Naive B cell (primary cell): ENCODE data around the gene CCSER2. TPM values are rescaled to one million over a fixed set of nuclear protein-coding genes. Genes with fewer than 3 reads are reported as not detected.
A peak's percentile ranks its signal among the peaks of the same experiment; 100 is the strongest.

ENCODE experiments used
- ATAC-seq, 2 donors: fragments of 150-1000 bp; cut with Tn5 transposase; 2 replicates each; pipeline ENCODE4 v1.10.0; 2021; ENCODE audit warnings: low read depth in 2 of 2, mild to moderate bottlenecking in 2 of 2, moderate library complexity in 2 of 2
- DNase-seq: peaks from one replicate; pipeline ENCODE4 v3.0.0; 2022
- H3K27ac Mint-ChIP-seq, 6 donors: one replicate each; pipeline ENCODE4 v1.8.0; 2020 to 2022; ENCODE audit warnings: mild to moderate bottlenecking in 6 of 6, mixed read lengths in 6 of 6, moderate library complexity in 5 of 6, inconsistent platforms in 2 of 6
- H3K27me3 Mint-ChIP-seq, 3 donors: one replicate each; pipeline ENCODE4 v1.8.0; 2021 to 2022; ENCODE audit warnings: mixed read lengths in 3 of 3, mild to moderate bottlenecking in 1 of 3
- H3K36me3 Mint-ChIP-seq, 2 donors: one replicate each; pipeline ENCODE4 v1.8.0; 2020 to 2022; ENCODE audit warnings: mixed read lengths in 2 of 2, inconsistent platforms in 1 of 2, mild to moderate bottlenecking in 1 of 2
- H3K4me1 Mint-ChIP-seq, 3 donors: one replicate each; pipeline ENCODE4 v1.8.0; 2020 to 2022; ENCODE audit warnings: mixed read lengths in 3 of 3, inconsistent platforms in 1 of 3, mild to moderate bottlenecking in 1 of 3, moderate library complexity in 1 of 3
- H3K4me3 Mint-ChIP-seq, 8 donors: one replicate each; pipeline ENCODE4 v1.8.0; 2020 to 2022; ENCODE audit warnings: mild to moderate bottlenecking in 8 of 8, mixed read lengths in 8 of 8, moderate library complexity in 8 of 8, inconsistent platforms in 2 of 8
- H3K9me3 Mint-ChIP-seq, 7 donors: one replicate each; pipeline ENCODE4 v1.8.0; 2020 to 2022; ENCODE audit warnings: mixed read lengths in 7 of 7, mild to moderate bottlenecking in 5 of 7, inconsistent platforms in 2 of 7, moderate library complexity in 1 of 7
- polyA plus RNA-seq, 6 donors: library from polyadenylated mRNA; unstranded; fragments of 300-500 nt; fragmentation: Illumina TruSeq; gene quantifications; one replicate each; pipeline ENCODE4 v1.2.3, GENCODE V29; 2021; ENCODE audit warnings: low read depth in 6 of 6

CCSER2 gene
- polyA plus RNA-seq, 6 donors from 2014 or later: 19.4 to 45.1 (median 33.6) TPM

GRCh38 chr10:84548869-84549268 lies 220.5 kb downstream of the CCSER2 start:
- no peaks in the 10 kb centered on the region for H3K36me3 Mint-ChIP-seq
- H3K4me3 Mint-ChIP-seq: no peak overlapping the region
- no peaks in the 10 kb centered on the region for H3K9me3 Mint-ChIP-seq
- ATAC-seq: no peak
- H3K27me3 Mint-ChIP-seq: peaks cover 15 to 52% (median 16%) of the 10 kb centered on the region in 3 donors
- H3K4me1 Mint-ChIP-seq: no peaks in the 10 kb centered on the region
- no peak for DNase-seq
- H3K27ac Mint-ChIP-seq: no peak overlapping the region

- ATAC-seq (no peak), DNase-seq (no peak)
- peaks cover 8 to 45% (median 16%) of the 10 kb centered on the region in 3 donors for H3K27me3 Mint-ChIP-seq
- H3K36me3 Mint-ChIP-seq: no peaks in the 10 kb centered on the region
- no peak overlapping the region for H3K4me3 Mint-ChIP-seq
- no peaks in the 10 kb centered on the region for H3K9me3 Mint-ChIP-seq
- H3K4me1 Mint-ChIP-seq: no peaks in the 10 kb centered on the region
- no peak overlapping the region for H3K27ac Mint-ChIP-seq
These were observed 221.2 kb downstream of the CCSER2 start for GRCh38 chr10:84549368-84550165.

- ATAC-seq (no peak), DNase-seq (no peak)
- Mint-ChIP-seq H3K36me3 (no peaks in the 10 kb centered on the region), H3K9me3 (no peaks in the 10 kb centered on the region), H3K27me3 (peaks cover 7 to 45% (median 11%) of the 10 kb centered on the region in 3 donors), H3K4me3 (no peak overlapping the region), H3K27ac (no peak overlapping the region), H3K4me1 (no peaks in the 10 kb centered on the region)
These were observed 222.5 kb downstream of the CCSER2 start for GRCh38 chr10:84550756-84551436.

GRCh38 chr10:84551437-84552120 lies 223.2 kb downstream of the CCSER2 start:
- peaks cover 7 to 45% (median 11%) of the 10 kb centered on the region in 3 donors for H3K27me3 Mint-ChIP-seq
- no peaks in the 10 kb centered on the region for H3K9me3 Mint-ChIP-seq
- ATAC-seq (no peak), DNase-seq (no peak)
- no peak overlapping the region for H3K4me3 Mint-ChIP-seq
- H3K27ac Mint-ChIP-seq: no peak overlapping the region
- no peaks in the 10 kb centered on the region for H3K36me3 Mint-ChIP-seq
- no peaks in the 10 kb centered on the region for H3K4me1 Mint-ChIP-seq

GRCh38 chr10:84552478-84552877 lies 224.1 kb downstream of the CCSER2 start:
- H3K27ac Mint-ChIP-seq: no peak overlapping the region

GRCh38 chr10:84562592-84562991 lies 234.2 kb downstream of the CCSER2 start:
- Mint-ChIP-seq H3K27me3 (peaks cover 23 to 41% (median 31%) of the 10 kb centered on the region in 3 donors), H3K36me3 (no peaks in the 10 kb centered on the region), H3K9me3 (peaks cover 0 to 2% (median 0%) of the 10 kb centered on the region in 7 donors), H3K4me3 (no peak overlapping the region), H3K4me1 (peaks cover 0 to 13% (median 4%) of the 10 kb centered on the region in 3 donors), H3K27ac (no peak overlapping the region)
- DNase-seq (no peak), ATAC-seq (no peak)

More at GRCh38 chr10:84552478-84552877, 224.1 kb downstream of the CCSER2 start:
- DNase-seq (no peak), ATAC-seq (no peak)
- Mint-ChIP-seq H3K36me3 (no peaks in the 10 kb centered on the region), H3K4me3 (no peak overlapping the region), H3K4me1 (no peaks in the 10 kb centered on the region), H3K9me3 (no peaks in the 10 kb centered on the region), H3K27me3 (peaks cover 7 to 45% (median 12%) of the 10 kb centered on the region in 3 donors)

GRCh38 chr10:84563355-84563754 lies 235.0 kb downstream of the CCSER2 start:
- H3K36me3 Mint-ChIP-seq: no peaks in the 10 kb centered on the region
- no peak for ATAC-seq
- H3K4me3 Mint-ChIP-seq: no peak overlapping the region
- peaks cover 23 to 47% (median 39%) of the 10 kb centered on the region in 3 donors for H3K27me3 Mint-ChIP-seq
- peaks cover 0 to 13% (median 4%) of the 10 kb centered on the region in 3 donors for H3K4me1 Mint-ChIP-seq
- H3K27ac Mint-ChIP-seq: no peak overlapping the region
- no peak for DNase-seq
- peaks cover 0 to 2% (median 0%) of the 10 kb centered on the region in 7 donors for H3K9me3 Mint-ChIP-seq

GRCh38 chr10:84563868-84564267 lies 235.5 kb downstream of the CCSER2 start:
- DNase-seq (no peak), ATAC-seq (peak in 1 of 2 donors; percentile 30)
- Mint-ChIP-seq H3K27ac (no peak overlapping the region), H3K27me3 (peaks cover 28 to 51% (median 44%) of the 10 kb centered on the region in 3 donors), H3K36me3 (no peaks in the 10 kb centered on the region), H3K4me3 (no peak overlapping the region), H3K9me3 (peaks cover 0 to 2% (median 0%) of the 10 kb centered on the region in 7 donors), H3K4me1 (peaks cover 0 to 13% (median 4%) of the 10 kb centered on the region in 3 donors)

- no peak overlapping the region for H3K4me3 Mint-ChIP-seq
- H3K27ac Mint-ChIP-seq: no peak overlapping the region
- peaks cover 4 to 7% of the 10 kb centered on the region in 2 donors for H3K36me3 Mint-ChIP-seq
- no peak for ATAC-seq
- H3K9me3 Mint-ChIP-seq: peaks cover 0 to 5% (median 2%) of the 10 kb centered on the region in 7 donors
- H3K4me1 Mint-ChIP-seq: peaks cover 0 to 13% (median 4%) of the 10 kb centered on the region in 3 donors
- peaks cover 32 to 51% (median 46%) of the 10 kb centered on the region in 3 donors for H3K27me3 Mint-ChIP-seq
- no peak for DNase-seq
These were observed 237.6 kb downstream of the CCSER2 start for GRCh38 chr10:84565881-84566582.

- H3K27ac Mint-ChIP-seq: no peak overlapping the region
- H3K4me1 Mint-ChIP-seq: peaks cover 0 to 13% (median 4%) of the 10 kb centered on the region in 3 donors
- peaks cover 4 to 7% of the 10 kb centered on the region in 2 donors for H3K36me3 Mint-ChIP-seq
- peaks cover 32 to 51% (median 46%) of the 10 kb centered on the region in 3 donors for H3K27me3 Mint-ChIP-seq
- peaks cover under 1 to 5% (median 2%) of the 10 kb centered on the region in 7 donors for H3K9me3 Mint-ChIP-seq
- DNase-seq (no peak), ATAC-seq (no peak)
- H3K4me3 Mint-ChIP-seq: no peak overlapping the region
These were observed 238.7 kb downstream of the CCSER2 start for GRCh38 chr10:84567133-84567532.
